KG1 (cell line): ENCODE data around the gene GGT6.

Experiments
- DNase-seq: peaks from one replicate; lab custom pipeline; 2025; lab: John Stamatoyannopoulos, UW

The GGT6 gene

GRCh38 chr17:4537451-4538235, 22.7 kb downstream of the GGT6 start:
- no peak for DNase-seq

DNA sequence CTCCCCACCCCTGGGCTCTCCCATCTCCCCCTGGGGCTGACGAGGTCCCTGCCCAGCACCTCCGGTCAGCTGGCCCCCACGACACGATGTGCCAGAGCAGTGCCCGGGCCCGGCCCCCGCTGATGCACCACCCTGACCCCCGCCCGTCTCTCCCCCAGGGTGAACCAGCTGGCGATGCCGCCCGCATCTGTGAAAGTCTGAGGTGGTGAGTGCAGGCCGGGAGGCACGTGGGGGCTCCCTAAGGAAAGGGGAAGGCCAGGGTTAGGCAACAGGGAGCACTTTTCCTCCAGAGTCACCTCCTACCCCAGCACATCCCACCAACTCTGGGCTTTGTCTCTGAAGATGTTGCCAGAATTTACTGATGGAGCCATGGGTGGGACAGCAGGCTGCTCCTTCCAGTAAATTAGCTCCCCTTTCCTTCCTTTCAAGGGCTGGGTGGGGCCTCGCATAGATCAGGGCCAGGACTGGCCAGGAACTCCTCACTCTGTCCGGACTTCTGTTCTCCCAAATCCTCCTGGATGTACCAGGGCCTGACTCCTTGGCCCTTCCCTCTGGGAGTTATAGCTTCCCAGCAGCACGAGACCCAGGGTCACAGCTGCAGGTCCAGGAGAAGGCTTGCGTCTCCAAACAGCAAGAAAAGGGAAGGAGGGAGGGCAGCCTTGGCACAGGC, 23.5 kb downstream of the GGT6 start:
- no peak for DNase-seq

DNA sequence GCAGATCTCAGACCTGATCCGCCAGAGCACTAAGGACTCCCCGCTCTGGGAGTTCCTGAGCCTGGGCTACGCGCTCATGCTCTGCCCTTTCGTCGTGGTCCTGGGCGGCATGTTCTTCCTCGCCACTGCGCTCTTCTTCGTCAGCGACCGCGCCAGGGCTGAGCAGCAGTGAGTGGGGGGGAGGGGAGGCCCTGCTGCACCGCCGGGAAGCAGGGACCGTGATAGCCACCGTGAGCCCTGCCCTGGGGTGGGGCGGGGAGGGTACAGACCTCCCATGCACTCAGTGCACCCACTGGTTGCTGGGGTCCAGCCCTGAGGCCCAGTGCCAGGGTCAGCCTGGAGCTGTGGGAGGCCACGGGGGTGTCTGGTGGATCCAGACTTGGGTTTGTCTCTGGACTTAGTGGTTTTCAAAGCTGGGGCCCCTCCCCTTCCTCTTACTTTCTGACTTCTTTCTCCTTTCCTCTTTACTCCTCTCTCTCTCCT, 24.1 kb downstream of the GGT6 start:
- no peak for DNase-seq

GRCh38 chr17:4535667-4536258, 24.6 kb downstream of the GGT6 start:
- no peak for DNase-seq

DNA sequence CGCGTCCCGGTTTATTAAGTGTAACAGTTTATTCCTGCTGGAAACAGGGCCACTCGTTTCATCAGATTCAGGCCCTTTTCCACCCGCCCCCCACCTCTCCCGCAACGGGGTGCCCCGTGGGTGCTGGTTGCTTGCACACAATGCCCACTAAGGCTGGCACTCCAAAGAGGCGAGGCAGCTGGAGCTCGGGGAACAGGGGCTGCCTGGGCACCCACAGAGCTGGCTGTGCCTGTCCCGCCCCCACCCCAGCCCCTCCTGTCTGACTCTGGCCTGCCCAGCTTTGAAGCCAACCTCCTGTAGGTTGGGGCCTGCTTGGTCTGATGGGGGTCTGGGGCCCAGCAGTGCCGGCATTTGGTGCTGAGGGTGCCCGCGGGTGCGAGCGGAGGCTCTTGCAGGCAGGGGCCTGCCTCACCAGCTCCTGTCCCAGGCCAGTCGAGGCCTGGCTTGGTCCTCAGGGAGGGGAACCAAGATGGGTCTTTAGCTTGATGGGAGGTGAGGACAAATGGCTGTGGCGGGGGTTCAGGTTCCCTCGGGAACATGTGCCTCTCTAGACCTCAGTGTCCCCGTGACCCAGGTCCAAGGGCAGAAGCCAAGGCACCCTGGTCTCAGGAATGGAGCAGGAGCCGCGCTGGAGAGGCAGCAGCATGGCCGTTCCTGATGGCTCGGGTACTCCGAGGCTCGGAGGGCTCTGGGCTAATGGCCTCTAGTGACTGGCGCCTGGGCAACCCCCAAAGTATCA, 25.3 kb downstream of the GGT6 start:
- no peak for DNase-seq

- DNase-seq, result no peak
Observed at GRCh38 chr17:4534515-4534914, 25.9 kb downstream of the GGT6 start.

DNA sequence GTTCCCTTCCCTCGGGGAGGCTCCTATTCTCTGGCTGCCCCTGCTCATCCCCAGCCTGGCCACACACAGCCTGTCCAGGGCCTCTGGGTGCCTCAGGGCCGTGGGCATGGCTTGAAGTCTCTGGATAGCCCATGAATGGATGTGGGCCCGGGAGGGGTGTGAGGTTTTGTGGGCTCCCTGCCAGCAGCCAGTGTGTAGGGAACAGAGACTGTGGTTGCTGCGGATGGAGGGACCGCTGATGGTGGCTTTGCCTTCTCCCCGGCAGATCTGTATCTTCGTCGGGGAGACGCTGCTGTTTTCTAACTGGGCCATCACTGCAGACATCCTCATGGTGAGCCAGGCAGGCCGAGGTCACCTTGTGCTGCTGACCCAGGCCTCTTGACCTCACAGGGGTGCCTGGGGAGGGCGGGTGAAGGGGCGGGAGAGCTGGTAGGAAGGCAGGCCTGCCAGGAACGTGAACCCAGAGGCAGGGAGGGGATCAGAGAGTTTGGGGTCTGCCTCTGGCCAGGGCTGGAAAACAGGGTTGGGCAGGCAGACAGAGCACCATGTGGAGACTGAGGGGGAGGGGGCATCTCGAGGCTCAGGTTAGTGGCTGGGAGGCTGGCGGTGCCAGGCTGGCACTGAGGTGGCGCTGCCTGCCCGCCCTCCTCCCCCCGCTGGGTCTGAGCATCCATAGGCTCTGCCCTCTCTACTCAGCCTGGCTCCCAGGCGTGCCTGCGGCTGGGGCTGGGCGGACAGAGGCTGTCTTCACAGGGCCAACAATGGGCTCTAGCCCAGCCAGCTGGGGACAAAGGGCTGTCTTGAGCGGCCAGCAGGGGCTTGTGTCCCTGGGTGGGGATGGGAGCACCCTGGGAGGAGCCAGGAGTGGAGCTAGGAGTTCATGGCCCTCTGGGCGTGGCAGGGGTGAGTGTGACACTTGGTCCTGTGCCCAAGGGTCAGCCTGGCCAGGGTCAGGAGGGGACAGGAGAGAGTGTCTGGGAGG, 26.6 kb downstream of the GGT6 start:
- no peak for DNase-seq

DNA sequence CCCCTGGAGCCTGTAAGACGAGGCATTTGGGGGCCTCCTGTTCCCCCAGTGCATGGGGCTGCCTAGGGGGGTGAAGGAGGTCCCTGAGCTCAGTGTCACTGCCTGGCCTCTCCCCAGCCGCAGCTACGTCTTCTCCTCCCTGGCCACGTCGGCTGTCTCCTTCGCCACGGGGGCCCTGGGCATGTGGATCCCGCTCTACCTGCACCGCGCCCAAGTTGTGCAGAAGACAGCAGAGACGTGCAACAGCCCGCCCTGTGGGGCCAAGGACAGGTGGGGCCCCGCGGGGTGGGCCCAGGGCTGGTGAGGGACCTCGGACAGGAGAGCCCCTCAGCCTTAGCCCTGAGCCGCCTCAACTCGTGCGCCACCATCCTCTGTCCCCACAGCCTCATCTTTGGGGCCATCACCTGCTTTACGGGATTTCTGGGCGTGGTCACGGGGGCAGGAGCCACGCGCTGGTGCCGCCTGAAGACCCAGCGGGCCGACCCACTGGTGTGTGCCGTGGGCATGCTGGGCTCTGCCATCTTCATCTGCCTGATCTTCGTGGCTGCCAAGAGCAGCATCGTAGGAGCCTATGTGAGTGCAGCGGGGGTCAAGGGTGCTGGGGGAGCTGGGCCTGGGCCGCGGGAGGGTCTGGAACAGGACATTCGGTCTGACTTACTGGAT, 27.4 kb downstream of the GGT6 start:
- no peak for DNase-seq

- DNase-seq, result no peak
Observed at GRCh38 chr17:4531988-4532736, 28.2 kb downstream of the GGT6 start.

- no peak for DNase-seq
Observed at GRCh38 chr17:4530799-4531730, 29.3 kb downstream of the GGT6 start.

- no peak for DNase-seq
Observed at GRCh38 chr17:4529533-4530152, 30.7 kb downstream of the GGT6 start.

DNA sequence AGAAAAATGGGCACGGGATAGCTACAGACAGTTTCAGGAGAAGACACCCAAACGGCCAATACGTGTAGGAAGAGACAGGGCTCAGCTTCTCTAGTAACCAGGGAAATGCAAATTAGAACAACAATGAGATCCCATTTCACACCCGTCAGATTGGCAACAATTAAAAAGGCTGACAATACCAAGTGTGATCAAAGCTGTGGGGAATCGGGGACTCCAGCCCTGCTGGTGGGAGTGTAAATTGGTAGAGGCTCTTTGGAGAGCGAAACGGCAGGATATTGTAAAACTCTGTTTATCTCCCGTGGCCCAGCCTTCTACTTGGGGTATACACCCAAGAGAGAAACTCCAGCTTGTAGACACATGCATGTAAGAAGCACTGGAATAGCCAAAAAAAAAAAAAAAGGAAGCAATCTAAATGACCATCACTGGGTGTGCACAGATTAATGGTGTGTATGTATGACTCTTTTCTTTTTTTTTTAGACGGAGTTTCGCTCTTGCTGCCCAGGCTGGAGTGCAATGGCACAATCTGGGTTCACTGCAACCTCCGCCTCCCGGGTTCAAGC, 32.7 kb downstream of the GGT6 start:
- DNase-seq, result no peak

- DNase-seq, result no peak
Observed at GRCh38 chr17:4527134-4527533, 33.2 kb downstream of the GGT6 start.

- no peak for DNase-seq
Observed at GRCh38 chr17:4525691-4526397, 34.5 kb downstream of the GGT6 start.

DNA sequence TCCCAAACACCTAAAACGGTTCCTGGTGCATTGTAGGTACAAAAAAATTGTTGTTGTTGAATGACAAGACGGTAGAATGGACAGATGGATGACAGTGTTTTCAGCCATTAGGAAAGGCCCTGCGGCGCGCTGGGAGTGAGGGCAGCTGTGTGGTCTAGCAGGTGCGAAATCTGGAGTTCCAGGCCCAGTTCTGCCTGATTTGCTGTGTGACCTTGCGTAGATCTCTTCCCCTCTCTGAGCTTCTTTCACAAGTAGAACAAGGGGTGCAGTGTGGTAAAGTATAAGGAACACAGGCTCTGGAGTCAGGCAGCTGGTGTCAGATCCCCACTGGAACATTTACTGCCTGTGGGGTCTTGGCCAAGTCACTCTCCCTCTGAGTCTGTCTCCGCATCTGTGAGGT, 36.4 kb downstream of the GGT6 start:
- no peak for DNase-seq

DNA sequence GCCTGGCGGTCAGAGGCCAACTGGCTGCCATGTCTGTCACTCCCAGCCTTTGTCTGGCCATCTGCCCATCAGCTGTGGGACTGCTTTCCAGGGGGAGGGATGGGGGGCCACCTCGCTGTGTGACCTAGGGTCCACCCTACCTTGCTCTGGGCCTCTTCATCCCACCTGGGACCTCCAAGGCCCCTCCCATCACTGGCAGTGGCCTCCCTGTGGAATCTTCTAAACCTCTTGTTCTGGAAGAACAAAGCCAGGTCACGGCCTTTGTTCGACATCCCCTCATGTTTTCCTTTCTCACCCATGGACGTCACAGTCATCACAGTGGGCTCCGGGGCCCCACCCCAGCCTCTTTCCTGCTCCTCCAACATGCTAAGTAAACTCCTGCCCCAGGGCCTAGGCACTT, 37.7 kb downstream of the GGT6 start:
- DNase-seq, result no peak

- no peak for DNase-seq
Observed at GRCh38 chr17:4520894-4521600, 39.3 kb downstream of the GGT6 start.
